SK-N-MC (cell line): Measurements from ENCODE around the gene PIGBOS1.
"Not testable (repeated sequence)": the region's sequence is repeated elsewhere in the genome, so short reads cannot be mapped to it uniquely, and the experiment has no call there.

Source experiments
- DNase-seq: peaks from one replicate; pipeline ENCODE4 v3.0.0-alpha.2; 2011; ENCODE audit warnings: low read depth, low spot score
- H3K27ac ChIP-seq: fragments of 200-600 bp; sonication (generic); 2 replicates; pipeline ENCODE4 v1.5.1; 2016; ENCODE audit warnings: mixed run types
- H3K36me3 ChIP-seq: fragments of 200-600 bp; sonication (generic); 2 replicates; pipeline ENCODE4 v1.6.1; 2017; ENCODE audit warnings: antibody characterized with exemption, low read length, mixed read lengths; ENCODE audit not compliant: insufficient read depth
- H3K4me3 ChIP-seq: fragments of 200-600 bp; sonication (generic); 2 replicates; pipeline ENCODE4 v1.5.1; 2016
- H3K9ac ChIP-seq: fragments of 200-600 bp; sonication (generic); 2 replicates; pipeline ENCODE4 v1.8.0; 2017; ENCODE audit warnings: mixed run types, mixed read lengths; ENCODE audit not compliant: insufficient read length
- H3K9me3 ChIP-seq: fragments of 200-600 bp; sonication (generic); 2 replicates; pipeline ENCODE4 v1.6.1; 2017; ENCODE audit warnings: low read depth, mild to moderate bottlenecking, antibody characterized with exemption, low read length, moderate library complexity, mixed read lengths
- EZH2 ChIP-seq: fragments of 200-600 bp; sonication (generic); IDR thresholded peaks from one replicate; pipeline ENCODE4 v1.6.1; 2017; ENCODE audit warnings: antibody characterized with exemption
- FOXP2 ChIP-seq: optimal IDR thresholded peaks from 2 replicates; pipeline ENCODE3; 2011; ENCODE audit warnings: mild to moderate bottlenecking, moderate library complexity; ENCODE audit not compliant: insufficient read depth; ENCODE audit errors: extremely low read length, control extremely low read depth
- POLR2AphosphoS5 ChIP-seq: IDR thresholded peaks from 2 replicates; pipeline ENCODE4 v1.6.1; 2012; ENCODE audit warnings: mild to moderate bottlenecking, low read depth, low read length, borderline replicate concordance

Gene PIGBOS1

DNA sequence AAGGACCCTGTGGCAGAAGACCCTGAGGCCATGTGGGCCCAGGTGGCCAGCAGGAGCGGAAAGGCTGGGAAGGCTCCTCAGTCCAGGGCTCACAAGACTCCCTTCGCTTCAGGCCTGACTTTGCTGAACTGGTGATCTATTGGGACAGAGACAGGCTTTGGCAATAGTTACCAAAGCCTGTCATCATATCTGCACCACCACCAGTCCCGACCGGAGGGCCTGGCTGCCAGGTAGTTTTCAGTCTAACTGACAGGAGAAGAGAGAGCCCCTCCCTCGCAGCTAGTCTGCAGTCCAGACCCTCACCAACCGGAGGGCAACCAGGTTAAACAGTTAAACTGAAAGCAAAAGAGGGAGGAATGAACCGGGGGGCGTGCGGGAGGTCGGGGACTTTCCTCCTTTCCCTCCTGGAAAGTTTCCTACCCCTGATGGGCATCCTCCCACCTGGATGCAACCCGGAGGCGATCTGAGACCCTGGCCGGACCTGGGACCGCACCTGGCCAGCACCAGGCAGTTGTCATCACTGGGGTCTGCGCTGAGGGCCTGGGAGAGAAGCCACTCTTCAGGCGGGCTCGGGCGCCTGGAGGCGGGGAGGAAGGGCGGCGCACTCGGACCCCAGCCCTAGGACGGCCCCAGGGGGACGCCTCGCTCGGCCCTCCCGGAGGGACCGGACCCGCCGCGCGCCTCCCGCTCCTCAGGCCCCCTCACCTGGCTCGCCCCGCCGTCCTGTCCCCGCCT, 29.7 kb downstream of the PIGBOS1 start:
- DNase-seq, result no peak
- H3K27ac ChIP-seq, result no peak overlapping the region
- H3K4me3 ChIP-seq, result peak overlapping the region; percentile 91
- no peaks in the 10 kb centered on the region for H3K36me3 ChIP-seq
- H3K9ac ChIP-seq, result peak overlapping the region; percentile 84
- no peaks in the 10 kb centered on the region for H3K9me3 ChIP-seq
- TF ChIP-seq POLR2AphosphoS5, result no peak
- TF ChIP-seq FOXP2, result no peak
- TF ChIP-seq EZH2, result no peak

GRCh38 chr15:55288006-55288717, 30.8 kb downstream of the PIGBOS1 start:
- Histone ChIP-seq H3K36me3 (no peaks in the 10 kb centered on the region), H3K9ac (no peak overlapping the region), H3K4me3 (no peak overlapping the region), H3K27ac (no peak overlapping the region), H3K9me3 (no peaks in the 10 kb centered on the region)
- no peak for TF ChIP-seq FOXP2
- no peak for TF ChIP-seq EZH2
- no peak for TF ChIP-seq POLR2AphosphoS5
- no peak for DNase-seq

GRCh38 chr15:55286442-55287189, 32.3 kb downstream of the PIGBOS1 start:
- DNase-seq, H3K27ac ChIP-seq, H3K4me3 ChIP-seq, H3K36me3 ChIP-seq, H3K9me3 ChIP-seq, H3K9ac ChIP-seq: not testable (repeated sequence)

DNA sequence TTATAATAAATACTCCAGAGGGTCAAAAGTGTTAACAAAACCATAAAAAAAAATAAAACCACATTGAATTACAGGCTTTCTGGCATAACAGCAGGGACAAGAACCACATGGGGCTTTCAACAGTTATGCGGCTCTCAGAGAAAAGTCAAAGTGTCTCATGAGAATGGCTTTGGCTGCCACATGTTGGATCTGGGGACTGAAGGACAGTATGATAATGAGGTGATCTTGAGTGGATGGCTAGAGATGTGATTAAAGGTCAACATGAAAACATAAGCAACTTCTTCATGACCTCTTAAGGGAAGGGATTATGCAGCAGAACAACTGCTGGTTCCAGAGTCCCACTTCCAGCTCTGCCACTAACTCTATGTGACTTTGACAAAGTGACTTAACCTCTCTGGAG, 34.5 kb downstream of the PIGBOS1 start:
- Histone ChIP-seq H3K9me3 (no peaks in the 10 kb centered on the region), H3K27ac (no peak overlapping the region), H3K9ac (no peak overlapping the region), H3K4me3 (no peak overlapping the region), H3K36me3 (no peaks in the 10 kb centered on the region)
- TF ChIP-seq EZH2, result no peak
- TF ChIP-seq POLR2AphosphoS5, result no peak
- no peak for TF ChIP-seq FOXP2
- no peak for DNase-seq

DNA sequence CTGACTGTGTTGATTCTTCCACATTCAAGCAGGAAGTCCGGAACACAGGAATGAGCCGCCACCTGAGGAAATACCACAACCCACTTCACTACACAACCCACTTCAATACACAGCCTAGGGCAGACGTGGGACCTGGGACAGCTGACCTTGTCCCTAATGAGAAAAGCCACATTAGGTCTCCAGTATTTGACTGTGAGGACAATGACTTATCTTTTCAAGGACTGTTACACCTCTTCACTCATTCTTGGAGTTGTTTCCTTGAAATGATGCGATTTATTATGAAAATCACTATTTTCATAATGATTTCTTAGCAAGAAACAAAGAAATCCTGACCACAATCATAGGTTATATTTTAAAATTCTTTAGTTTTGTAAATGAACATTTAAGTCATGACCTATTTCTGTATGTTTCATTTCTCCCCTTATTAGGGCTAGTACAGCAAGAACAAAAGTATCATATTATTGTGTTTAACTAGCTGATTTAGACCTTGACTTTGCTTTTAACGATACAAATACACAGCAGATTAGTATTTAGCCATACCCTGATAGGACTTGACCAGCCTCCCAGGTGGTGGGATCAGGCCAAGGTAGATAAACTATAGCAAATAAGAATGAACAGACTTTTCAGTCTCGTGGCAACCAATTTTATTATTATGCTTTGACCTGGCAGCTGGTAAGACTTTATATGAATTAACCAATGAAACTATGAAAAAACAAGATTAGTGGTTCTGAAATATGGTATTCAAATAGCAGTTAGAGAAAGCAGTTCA, 35.4 kb downstream of the PIGBOS1 start:
- no peak overlapping the region for H3K4me3 ChIP-seq
- H3K9me3 ChIP-seq, result no peaks in the 10 kb centered on the region
- DNase-seq, result no peak
- TF ChIP-seq FOXP2 (no peak), POLR2AphosphoS5 (no peak), EZH2 (no peak)
- no peak overlapping the region for H3K9ac ChIP-seq
- H3K27ac ChIP-seq, result no peak overlapping the region
- H3K36me3 ChIP-seq, result no peaks in the 10 kb centered on the region

GRCh38 chr15:55282284-55282833, 36.6 kb downstream of the PIGBOS1 start:
- no peak for DNase-seq
- Histone ChIP-seq H3K27ac (no peak overlapping the region), H3K9me3 (no peaks in the 10 kb centered on the region), H3K4me3 (no peak overlapping the region), H3K9ac (no peak overlapping the region), H3K36me3 (no peaks in the 10 kb centered on the region)
- TF ChIP-seq EZH2 (no peak), POLR2AphosphoS5 (no peak), FOXP2 (no peak)

- no peak for TF ChIP-seq FOXP2
- TF ChIP-seq POLR2AphosphoS5, result no peak
- no peak for TF ChIP-seq EZH2
- H3K4me3 ChIP-seq, result no peak overlapping the region
- H3K9me3 ChIP-seq, result no peaks in the 10 kb centered on the region
- no peaks in the 10 kb centered on the region for H3K36me3 ChIP-seq
- no peak for DNase-seq
- H3K27ac ChIP-seq, result no peak overlapping the region
- no peak overlapping the region for H3K9ac ChIP-seq
These were observed 37.2 kb downstream of the PIGBOS1 start for GRCh38 chr15:55281517-55282228.

GRCh38 chr15:55280589-55280988, 38.3 kb downstream of the PIGBOS1 start:
- not testable (repeated sequence) for H3K36me3 ChIP-seq, H3K9ac ChIP-seq, H3K4me3 ChIP-seq, H3K27ac ChIP-seq, DNase-seq, H3K9me3 ChIP-seq
